H1 (cell line): ENCODE measurements around the gene CBLB.

ENCODE experiments used
- BCL11A ChIP-seq, 2 experiments: IDR thresholded peaks; one replicate each; pipeline ENCODE4 v1.6.1; 2011; ENCODE audit warnings: low read depth in 2 of 2, low read length in 2 of 2, mild to moderate bottlenecking in 2 of 2
- CEBPB ChIP-seq: IDR thresholded peaks from 2 replicates; pipeline ENCODE4 v1.6.1; 2012; ENCODE audit warnings: low read depth, low read length
- CREB1 ChIP-seq: IDR thresholded peaks from 2 replicates; pipeline ENCODE4 v1.6.1; 2012; ENCODE audit warnings: inconsistent platforms
- EP300 ChIP-seq, 2 experiments: IDR thresholded peaks; 1 replicate in 1 of 2; 2 replicates in 1 of 2; pipeline ENCODE4 v1.6.1; 2011 to 2012; ENCODE audit warnings: low read depth in 2 of 2, low read length in 2 of 2, mild to moderate bottlenecking in 2 of 2, borderline replicate concordance in 1 of 2, inconsistent platforms in 1 of 2, moderate library complexity in 1 of 2
- EZH2 ChIP-seq: fragments of 200-600 bp; sonication (generic); IDR thresholded peaks from 2 replicates; pipeline ENCODE4 v1.7.1; 2012; ENCODE audit warnings: low read depth, mild to moderate bottlenecking, moderate library complexity, low read length, inconsistent platforms; ENCODE audit not compliant: severe bottlenecking
- KDM5A ChIP-seq: fragments of 200-600 bp; IDR thresholded peaks from 2 replicates; pipeline ENCODE4 v1.7.1; 2012; ENCODE audit warnings: mild to moderate bottlenecking, low read length, inconsistent platforms, mixed read lengths
- SP1 ChIP-seq: IDR thresholded peaks from 2 replicates; pipeline ENCODE4 v1.6.1; 2011; ENCODE audit warnings: low read depth, low read length
- SUZ12 ChIP-seq: fragments of 200-600 bp; sonication (generic); IDR thresholded peaks from 2 replicates; pipeline ENCODE4 v1.6.1; 2012; ENCODE audit warnings: mild to moderate bottlenecking, inconsistent platforms, low read length, moderate library complexity, mixed read lengths
- TF ChIP-seq, protein P1 (sequence below), 3 experiments: IDR thresholded peaks; 1 replicate in 2 of 3; 2 replicates in 1 of 3; pipeline versions ENCODE4 v1.5.1 to v1.6.1; 2011; ENCODE audit warnings: low read length in 3 of 3, mild to moderate bottlenecking in 3 of 3, inconsistent platforms in 2 of 3, low read depth in 1 of 3, moderate library complexity in 1 of 3; ENCODE audit not compliant: insufficient read depth in 1 of 3; ENCODE audit errors: control extremely low read depth in 1 of 3

DNA sequence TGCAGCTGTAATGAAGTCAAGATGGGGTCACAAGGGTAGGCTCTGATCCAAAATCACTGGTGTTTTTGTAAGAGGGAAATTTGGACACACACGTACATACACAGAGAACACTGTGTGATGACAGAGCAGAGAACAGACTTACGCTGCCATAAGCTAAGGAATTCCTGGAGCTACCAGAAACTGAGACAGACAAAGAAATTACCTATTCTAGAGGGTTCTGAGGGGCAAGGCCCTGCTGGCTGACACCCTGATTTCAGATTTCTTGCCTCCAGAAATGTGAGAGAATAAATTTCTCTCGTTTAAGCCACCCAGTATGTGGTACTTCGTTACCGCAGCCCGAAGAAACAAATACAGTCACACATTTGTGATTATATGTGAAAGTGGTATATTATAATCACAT, 24.8 kb downstream of the CBLB start:
- TF ChIP-seq, protein P1, sequence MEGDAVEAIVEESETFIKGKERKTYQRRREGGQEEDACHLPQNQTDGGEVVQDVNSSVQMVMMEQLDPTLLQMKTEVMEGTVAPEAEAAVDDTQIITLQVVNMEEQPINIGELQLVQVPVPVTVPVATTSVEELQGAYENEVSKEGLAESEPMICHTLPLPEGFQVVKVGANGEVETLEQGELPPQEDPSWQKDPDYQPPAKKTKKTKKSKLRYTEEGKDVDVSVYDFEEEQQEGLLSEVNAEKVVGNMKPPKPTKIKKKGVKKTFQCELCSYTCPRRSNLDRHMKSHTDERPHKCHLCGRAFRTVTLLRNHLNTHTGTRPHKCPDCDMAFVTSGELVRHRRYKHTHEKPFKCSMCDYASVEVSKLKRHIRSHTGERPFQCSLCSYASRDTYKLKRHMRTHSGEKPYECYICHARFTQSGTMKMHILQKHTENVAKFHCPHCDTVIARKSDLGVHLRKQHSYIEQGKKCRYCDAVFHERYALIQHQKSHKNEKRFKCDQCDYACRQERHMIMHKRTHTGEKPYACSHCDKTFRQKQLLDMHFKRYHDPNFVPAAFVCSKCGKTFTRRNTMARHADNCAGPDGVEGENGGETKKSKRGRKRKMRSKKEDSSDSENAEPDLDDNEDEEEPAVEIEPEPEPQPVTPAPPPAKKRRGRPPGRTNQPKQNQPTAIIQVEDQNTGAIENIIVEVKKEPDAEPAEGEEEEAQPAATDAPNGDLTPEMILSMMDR (IDR thresholded peaks at IDR 0.05; ENCODE audit: control extremely low read depth in 1 of 3, insufficient read depth in 1 of 3, low read depth in 1 of 3, low read length in 3 of 3): no peak
- no peak for TF ChIP-seq EP300 (IDR thresholded peaks at IDR 0.05; ENCODE audit: borderline replicate concordance in 1 of 2, low read depth in 2 of 2, low read length in 2 of 2)
- TF ChIP-seq SP1: no peak
- TF ChIP-seq SUZ12: no peak
- TF ChIP-seq CEBPB: no peak
- TF ChIP-seq BCL11A (IDR thresholded peaks at IDR 0.05; ENCODE audit: low read depth in 2 of 2, low read length in 2 of 2): no peak
- no peak for TF ChIP-seq KDM5A
- TF ChIP-seq CREB1: no peak
- no peak for TF ChIP-seq EZH2
